ACC112 (cell line): ENCODE data around the gene SPSB1.

ENCODE experiments used
- H2AFZ ChIP-seq: fragments of 200-600 bp; sonication (generic); one replicate; pipeline ENCODE4 v1.6.0; 2017; ENCODE audit warnings: antibody characterized with exemption, low read length; ENCODE audit not compliant: unreplicated experiment
- H3K27ac ChIP-seq: fragments of 200-600 bp; sonication (generic); 2 replicates; pipeline ENCODE4 v1.5.1; 2014; ENCODE audit warnings: low read depth, mild to moderate bottlenecking, antibody characterized with exemption, low read length, moderate library complexity
- H3K27me3 ChIP-seq: fragments of 200-600 bp; sonication (generic); 2 replicates; pipeline ENCODE4 v1.6.1; 2014; ENCODE audit warnings: mild to moderate bottlenecking, antibody characterized with exemption, low read length, moderate library complexity, mixed read lengths; ENCODE audit not compliant: insufficient read depth
- H3K36me3 ChIP-seq: fragments of 200-600 bp; sonication (generic); 2 replicates; pipeline ENCODE4 v1.6.1; 2016; ENCODE audit warnings: mild to moderate bottlenecking, antibody characterized with exemption, low read length, moderate library complexity, mixed read lengths; ENCODE audit not compliant: insufficient read depth
- H3K4me1 ChIP-seq: fragments of 200-600 bp; sonication (generic); one replicate; pipeline ENCODE4 v1.6.1; 2016; ENCODE audit warnings: low read length, mixed read lengths; ENCODE audit not compliant: insufficient read depth, unreplicated experiment, control insufficient read depth
- H3K4me3 ChIP-seq: fragments of 200-600 bp; sonication (generic); 2 replicates; pipeline ENCODE4 v1.5.1; 2014; ENCODE audit warnings: mild to moderate bottlenecking, low read depth, low read length
- H3K79me2 ChIP-seq: fragments of 200-600 bp; sonication (generic); one replicate; pipeline ENCODE4 v1.6.0; 2016; ENCODE audit warnings: low read length; ENCODE audit not compliant: control insufficient read depth, unreplicated experiment, insufficient read depth

SPSB1 gene

GRCh38 chr1:9360371-9361064 lies 67.8 kb downstream of the SPSB1 start:
- no peaks in the 10 kb centered on the region for H3K4me1 ChIP-seq
- H3K27ac ChIP-seq = no peak overlapping the region
- peaks cover 10% of the 10 kb centered on the region; the same call in 1 of the 2 replicates for H3K36me3 ChIP-seq
- H3K4me3 ChIP-seq = no peak overlapping the region
- no peak overlapping the region for H2AFZ ChIP-seq
- peaks cover 17% of the 10 kb centered on the region for H3K79me2 ChIP-seq
- H3K27me3 ChIP-seq = no peaks in the 10 kb centered on the region

DNA sequence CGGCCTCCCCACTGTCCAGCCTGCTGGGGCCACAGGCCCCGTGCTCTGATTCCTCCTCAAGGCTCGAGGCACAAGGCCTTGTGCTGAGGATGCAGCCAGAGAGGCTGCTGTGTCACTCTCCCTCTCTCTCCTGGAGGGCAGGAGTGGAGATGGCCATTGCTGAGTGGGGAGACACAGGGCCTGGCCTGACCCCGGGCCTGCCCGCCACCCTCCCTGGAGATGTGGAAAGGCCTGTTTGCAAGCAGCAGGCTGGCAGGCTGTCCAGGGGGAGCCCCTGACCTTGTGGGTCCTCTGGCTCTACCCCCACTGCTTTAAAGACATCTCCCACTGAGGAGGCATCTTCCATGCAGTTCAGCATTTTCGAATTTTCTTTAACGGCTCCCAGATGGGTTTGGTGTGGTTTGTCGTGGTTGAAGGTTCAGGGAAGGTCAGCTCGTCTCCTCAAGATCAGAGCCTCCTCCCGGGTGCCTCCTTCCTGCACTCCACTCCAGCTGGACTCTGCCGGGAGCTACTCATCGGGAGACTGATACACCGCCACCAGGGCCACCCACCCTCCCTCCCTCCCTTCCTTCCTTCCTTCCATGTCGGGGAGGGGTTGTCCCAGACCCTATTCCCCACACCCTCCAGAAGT lies 69.1 kb downstream of the SPSB1 start:
- Histone ChIP-seq H3K36me3 (no peaks in the 10 kb centered on the region), H3K4me1 (no peaks in the 10 kb centered on the region), H3K79me2 (peaks cover 18% of the 10 kb centered on the region), H2AFZ (no peak overlapping the region), H3K27me3 (no peaks in the 10 kb centered on the region), H3K27ac (no peak overlapping the region), H3K4me3 (no peak overlapping the region)

GRCh38 chr1:9362488-9362887 lies 69.8 kb downstream of the SPSB1 start:
- no peak overlapping the region for H2AFZ ChIP-seq
- no peak overlapping the region for H3K27ac ChIP-seq
- H3K27me3 ChIP-seq = no peaks in the 10 kb centered on the region
- H3K4me3 ChIP-seq = no peak overlapping the region
- peaks cover 18% of the 10 kb centered on the region for H3K79me2 ChIP-seq
- H3K4me1 ChIP-seq = no peaks in the 10 kb centered on the region
- no peaks in the 10 kb centered on the region for H3K36me3 ChIP-seq

- no peak overlapping the region for H3K4me3 ChIP-seq
- H3K36me3 ChIP-seq = no peaks in the 10 kb centered on the region
- no peak overlapping the region for H3K27ac ChIP-seq
- H3K79me2 ChIP-seq = peaks cover 17% of the 10 kb centered on the region
- no peaks in the 10 kb centered on the region for H3K4me1 ChIP-seq
- H3K27me3 ChIP-seq = no peaks in the 10 kb centered on the region
- H2AFZ ChIP-seq = no peak overlapping the region
Measured at GRCh38 chr1:9363061-9363471, 70.4 kb downstream of the SPSB1 start.

DNA sequence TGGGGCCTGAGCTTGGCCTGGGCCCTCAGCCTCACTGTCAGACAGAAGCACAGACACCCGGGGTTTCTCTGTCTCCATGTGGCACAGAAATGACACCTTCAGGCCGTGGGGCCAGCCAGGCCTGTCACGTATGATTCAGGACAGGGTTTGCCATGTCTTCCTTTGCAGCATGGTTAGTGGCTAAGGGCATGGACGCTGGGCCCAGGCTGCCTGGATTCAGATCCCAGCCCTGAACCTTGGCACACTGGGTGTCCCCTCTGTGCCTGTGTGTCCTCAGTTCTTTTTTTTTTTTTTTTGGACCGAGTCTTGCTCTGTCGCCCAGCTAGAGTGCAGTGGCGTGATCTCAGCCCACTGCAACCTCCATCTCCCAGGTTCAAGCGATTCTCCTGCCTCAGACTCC lies 73.6 kb downstream of the SPSB1 start:
- no peak overlapping the region for H3K27ac ChIP-seq
- H3K36me3 ChIP-seq = no peaks in the 10 kb centered on the region
- H2AFZ ChIP-seq = no peak overlapping the region
- H3K79me2 ChIP-seq = peaks cover 16% of the 10 kb centered on the region
- no peaks in the 10 kb centered on the region for H3K4me1 ChIP-seq
- H3K27me3 ChIP-seq = no peaks in the 10 kb centered on the region
- H3K4me3 ChIP-seq = no peak overlapping the region

DNA sequence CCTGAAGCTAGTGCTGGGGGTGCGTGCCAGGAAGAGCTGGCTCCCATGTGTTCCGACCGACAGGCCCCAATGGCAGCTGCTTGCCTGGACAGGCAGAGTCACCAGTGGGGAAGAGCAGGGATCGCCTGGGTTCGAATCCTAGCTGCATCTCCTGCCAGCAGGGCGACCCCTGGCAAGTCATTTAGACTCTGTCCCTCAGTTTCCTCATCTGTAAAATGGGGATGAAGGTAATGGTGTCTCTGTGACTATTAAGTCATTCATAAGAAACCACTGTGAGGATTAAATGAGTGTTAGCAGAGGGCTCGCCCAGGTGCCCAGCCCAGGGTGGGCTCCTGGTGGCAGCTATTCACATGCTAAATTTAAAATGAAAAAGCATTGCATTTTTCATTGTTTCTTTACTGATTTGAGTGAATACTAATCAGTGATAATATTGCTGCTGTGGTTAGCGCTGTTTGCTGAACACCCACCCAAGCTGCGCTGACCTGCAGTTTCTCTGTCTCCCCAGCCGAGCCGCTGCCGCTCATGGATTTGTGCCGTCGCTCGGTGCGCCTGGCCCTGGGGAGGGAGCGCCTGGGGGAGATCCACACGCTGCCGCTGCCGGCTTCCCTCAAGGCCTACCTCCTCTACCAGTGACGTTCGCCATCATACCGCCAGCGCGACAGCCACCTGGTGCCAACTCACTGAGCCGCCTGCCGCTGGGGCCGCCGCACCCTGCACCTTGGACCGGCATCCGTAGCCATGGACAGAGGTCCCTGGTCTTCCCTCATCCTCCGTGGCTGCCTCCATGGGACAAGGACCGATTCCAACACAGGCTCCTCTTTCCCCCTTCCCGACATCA lies 74.5 kb downstream of the SPSB1 start:
- Histone ChIP-seq H3K79me2 (peaks cover 11% of the 10 kb centered on the region), H3K4me3 (no peak overlapping the region), H3K27me3 (no peaks in the 10 kb centered on the region), H3K27ac (no peak overlapping the region), H3K4me1 (no peaks in the 10 kb centered on the region), H3K36me3 (no peaks in the 10 kb centered on the region), H2AFZ (no peak overlapping the region)

DNA sequence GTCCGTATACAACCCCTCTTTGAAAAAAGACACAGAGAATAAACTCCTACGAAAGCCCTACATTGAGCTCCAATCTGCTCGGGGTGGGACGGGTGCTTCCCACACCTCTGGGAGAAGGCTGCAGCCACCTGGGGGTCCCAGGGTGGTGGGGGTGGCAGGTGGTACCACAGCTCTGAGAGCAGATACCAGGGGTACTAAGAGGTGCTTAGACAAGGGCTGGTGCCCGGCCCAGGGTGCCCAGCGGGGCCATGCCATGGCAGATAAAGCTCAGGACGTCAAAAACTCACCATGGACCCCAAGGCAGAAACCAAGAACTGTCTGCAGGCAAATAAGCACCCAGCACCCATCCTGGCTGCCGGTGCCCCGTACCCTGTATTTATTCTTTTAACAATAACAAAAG lies 75.1 kb downstream of the SPSB1 start:
- no peaks in the 10 kb centered on the region for H3K36me3 ChIP-seq
- H3K4me3 ChIP-seq = no peak overlapping the region
- H3K79me2 ChIP-seq = peaks cover 10% of the 10 kb centered on the region
- H2AFZ ChIP-seq = no peak overlapping the region
- no peaks in the 10 kb centered on the region for H3K27me3 ChIP-seq
- no peak overlapping the region for H3K27ac ChIP-seq
- no peaks in the 10 kb centered on the region for H3K4me1 ChIP-seq

GRCh38 chr1:9368356-9368755 lies 75.7 kb downstream of the SPSB1 start:
- Histone ChIP-seq H3K79me2 (peaks cover 8% of the 10 kb centered on the region), H3K36me3 (no peaks in the 10 kb centered on the region), H3K27ac (no peak overlapping the region), H3K4me3 (no peak overlapping the region), H3K4me1 (no peaks in the 10 kb centered on the region), H2AFZ (no peak overlapping the region), H3K27me3 (no peaks in the 10 kb centered on the region)

- Histone ChIP-seq H3K4me3 (no peak overlapping the region), H3K27me3 (no peaks in the 10 kb centered on the region), H3K4me1 (no peaks in the 10 kb centered on the region), H3K79me2 (peaks cover 8% of the 10 kb centered on the region), H2AFZ (no peak overlapping the region), H3K36me3 (no peaks in the 10 kb centered on the region), H3K27ac (no peak overlapping the region)
Measured at GRCh38 chr1:9369964-9370788, 77.5 kb downstream of the SPSB1 start.

DNA sequence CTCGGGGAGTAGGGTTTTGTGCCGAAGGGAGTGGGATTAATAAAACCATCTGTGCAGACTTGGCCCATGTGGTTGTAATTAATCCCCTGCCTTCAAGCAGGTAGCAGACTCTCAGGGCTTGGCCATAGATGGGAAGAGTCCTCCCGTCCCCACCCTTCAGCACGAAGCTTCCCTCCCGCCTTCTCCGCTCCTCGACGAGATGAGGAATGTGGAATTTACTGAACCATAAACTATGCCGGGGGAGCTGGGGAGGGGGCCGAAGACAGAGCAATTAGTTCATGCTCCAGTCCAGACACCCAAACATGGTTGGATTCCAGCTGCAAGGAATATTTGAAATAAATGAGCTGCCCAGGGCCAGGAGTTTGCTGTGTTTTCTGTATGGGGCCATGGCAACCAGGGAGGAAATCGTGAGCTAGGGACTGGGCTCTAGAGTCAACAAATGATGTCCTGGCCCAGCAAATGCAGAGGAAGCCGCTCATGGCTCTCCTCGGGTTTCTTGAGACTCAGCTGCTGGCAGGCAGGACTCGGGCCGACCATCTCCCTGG lies 78.8 kb downstream of the SPSB1 start:
- Histone ChIP-seq H3K27ac (no peak overlapping the region), H3K79me2 (peaks cover 3% of the 10 kb centered on the region), H3K4me1 (peaks cover 6% of the 10 kb centered on the region), H3K4me3 (no peak overlapping the region), H2AFZ (no peak overlapping the region), H3K36me3 (no peaks in the 10 kb centered on the region), H3K27me3 (no peaks in the 10 kb centered on the region)
